NCI-H1436 treated with DMSO at 0.1 percent for 48 hours (cell line): Measurements from ENCODE around the gene INTS4.
"Not testable (repeated sequence)": the region's sequence is repeated elsewhere in the genome, so short reads cannot be mapped to it uniquely, and the experiment has no call there.

Experiments used
- DNase-seq: peaks from one replicate; lab custom pipeline; 2025; lab: John Stamatoyannopoulos, UW

The INTS4 gene

GRCh38 chr11:77994434-77995362 is at the start of gene INTS4:
INTS4 (minus strand) TSS chr11:77994668; CDS start chr11:77994643, 25 bp downstream.
- DNase-seq, result peak; percentile 98

- DNase-seq, result no peak
Measured at GRCh38 chr11:78041843-78042440, 47.5 kb upstream of the INTS4 start.

- not testable (repeated sequence) for DNase-seq
Measured at GRCh38 chr11:78041380-78041719, 46.9 kb upstream of the INTS4 start.

- DNase-seq, result no peak
Measured at GRCh38 chr11:78040691-78041379, 46.4 kb upstream of the INTS4 start.

- DNase-seq, result no peak
Measured at GRCh38 chr11:78039919-78040671, 45.6 kb upstream of the INTS4 start.

- DNase-seq, result no peak
Measured at GRCh38 chr11:78039391-78039918, 45.0 kb upstream of the INTS4 start.

GRCh38 chr11:78038697-78039313 is 44.3 kb upstream of the INTS4 start:
- no peak for DNase-seq

GRCh38 chr11:78037825-78038620 is 43.6 kb upstream of the INTS4 start:
- DNase-seq, result no peak

GRCh38 chr11:78037056-78037455 is 42.6 kb upstream of the INTS4 start:
- no peak for DNase-seq

- DNase-seq, result no peak
Measured at GRCh38 chr11:78036313-78036712, 41.8 kb upstream of the INTS4 start.

- DNase-seq, result no peak
Measured at GRCh38 chr11:78034623-78035022, 40.2 kb upstream of the INTS4 start.

- DNase-seq, result no peak
Measured at GRCh38 chr11:78033040-78033439, 38.6 kb upstream of the INTS4 start.

GRCh38 chr11:78032090-78032489 is 37.6 kb upstream of the INTS4 start:
- DNase-seq, result no peak

GRCh38 chr11:78031629-78032028 is 37.2 kb upstream of the INTS4 start:
- no peak for DNase-seq

- peak; percentile 88 for DNase-seq
Measured at GRCh38 chr11:78030429-78031325, 36.2 kb upstream of the INTS4 start.

GRCh38 chr11:78028423-78028822 is 34.0 kb upstream of the INTS4 start:
- DNase-seq, result not testable (repeated sequence)

GRCh38 chr11:78027759-78028158 is 33.3 kb upstream of the INTS4 start:
- DNase-seq, result no peak

GRCh38 chr11:78025378-78025777 is 30.9 kb upstream of the INTS4 start:
- DNase-seq, result no peak

- DNase-seq, result no peak
Measured at GRCh38 chr11:78023426-78023825, 29.0 kb upstream of the INTS4 start.
